Stimulated activated naive CD8-positive, alpha-beta T cell treated with anti-CD3 and anti-CD28 coated beads, Interleukin-15, amount 100 ng/mL, for 72 hours (primary cell): ENCODE results near the gene STAG3.
"Not testable (repeated sequence)": the region's sequence is repeated elsewhere in the genome, so short reads cannot be mapped to it uniquely, and the experiment has no call there.

ENCODE experiments used
- ATAC-seq: fragments of 150-1000 bp; cut with Tn5 transposase; 2 replicates; pipeline ENCODE4 v1.10.0; 2021; ENCODE audit warnings: mild to moderate bottlenecking, moderate library complexity
- DNase-seq, 2 donors: peaks; one replicate each; pipeline ENCODE4 v3.0.0; 2021 to 2022
- H3K27ac Mint-ChIP-seq, 2 donors: one replicate each; pipeline ENCODE4 v1.8.0; 2022; ENCODE audit warnings: mild to moderate bottlenecking in 2 of 2, mixed read lengths in 2 of 2, moderate library complexity in 2 of 2
- H3K27me3 Mint-ChIP-seq: one replicate; pipeline ENCODE4 v1.8.0; 2022; ENCODE audit warnings: mixed read lengths
- H3K4me1 Mint-ChIP-seq: one replicate; pipeline ENCODE4 v1.8.0; 2022; ENCODE audit warnings: mild to moderate bottlenecking, mixed read lengths
- H3K4me3 Mint-ChIP-seq, 2 donors: one replicate each; pipeline ENCODE4 v1.8.0; 2022; ENCODE audit warnings: mild to moderate bottlenecking in 2 of 2, mixed read lengths in 2 of 2, moderate library complexity in 1 of 2
- H3K9me3 Mint-ChIP-seq, 2 donors: one replicate each; pipeline ENCODE4 v1.8.0; 2022; ENCODE audit warnings: mixed read lengths in 2 of 2

The STAG3 gene

GRCh38 chr7:100239975-100240374, 62.3 kb downstream of the STAG3 start:
- DNase-seq, H3K4me3 Mint-ChIP-seq, H3K27me3 Mint-ChIP-seq, ATAC-seq, H3K9me3 Mint-ChIP-seq: not testable (repeated sequence)
- Mint-ChIP-seq H3K4me1 (peaks cover 50% of the 10 kb centered on the region), H3K27ac (peak overlapping the region in 1 of 2 donors; percentile 79)

- H3K27ac Mint-ChIP-seq = peak overlapping the region; percentile 84 to 96
- DNase-seq = peak; percentile 45 to 67
- H3K4me1 Mint-ChIP-seq = peaks cover 55% of the 10 kb centered on the region
- not testable (repeated sequence) for H3K9me3 Mint-ChIP-seq, H3K27me3 Mint-ChIP-seq
- peak overlapping the region; percentile 44 to 47 for H3K4me3 Mint-ChIP-seq
- peak; percentile 92 for ATAC-seq
These were observed 65.7 kb downstream of the STAG3 start for GRCh38 chr7:100243385-100243784.

- not testable (repeated sequence) for H3K9me3 Mint-ChIP-seq, ATAC-seq, H3K4me3 Mint-ChIP-seq, H3K27me3 Mint-ChIP-seq, DNase-seq
- peaks cover 52% of the 10 kb centered on the region for H3K4me1 Mint-ChIP-seq
- peak overlapping the region in 1 of 2 donors; percentile 79 for H3K27ac Mint-ChIP-seq
These were observed 67.4 kb downstream of the STAG3 start for GRCh38 chr7:100244988-100245605.

GRCh38 chr7:100246121-100246864, 68.6 kb downstream of the STAG3 start:
- H3K4me3 Mint-ChIP-seq, ATAC-seq, H3K27me3 Mint-ChIP-seq, DNase-seq, H3K9me3 Mint-ChIP-seq: not testable (repeated sequence)
- peaks cover 49% of the 10 kb centered on the region for H3K4me1 Mint-ChIP-seq
- H3K27ac Mint-ChIP-seq = peak overlapping the region; percentile 31 to 50

- not testable (repeated sequence) for H3K27me3 Mint-ChIP-seq, H3K9me3 Mint-ChIP-seq, DNase-seq, ATAC-seq, H3K4me3 Mint-ChIP-seq
- Mint-ChIP-seq H3K4me1 (peaks cover 49% of the 10 kb centered on the region), H3K27ac (peak overlapping the region in 1 of 2 donors; percentile 50)
These were observed 69.1 kb downstream of the STAG3 start for GRCh38 chr7:100246865-100247137.

GRCh38 chr7:100247152-100247757, 69.5 kb downstream of the STAG3 start:
- no peak for ATAC-seq
- peaks cover 46% of the 10 kb centered on the region for H3K4me1 Mint-ChIP-seq
- H3K27ac Mint-ChIP-seq = no peak overlapping the region
- H3K9me3 Mint-ChIP-seq = no peaks in the 10 kb centered on the region
- DNase-seq = no peak
- no peaks in the 10 kb centered on the region for H3K27me3 Mint-ChIP-seq
- H3K4me3 Mint-ChIP-seq = no peak overlapping the region

GRCh38 chr7:100248483-100248882, 70.8 kb downstream of the STAG3 start:
- Mint-ChIP-seq H3K4me1 (peaks cover 34% of the 10 kb centered on the region), H3K9me3 (no peaks in the 10 kb centered on the region), H3K27me3 (no peaks in the 10 kb centered on the region), H3K4me3 (no peak overlapping the region), H3K27ac (peak overlapping the region in 1 of 2 donors; percentile 44)
- ATAC-seq (no peak), DNase-seq (no peak)

- no peak for ATAC-seq
- Mint-ChIP-seq H3K27ac (no peak overlapping the region), H3K9me3 (no peaks in the 10 kb centered on the region), H3K27me3 (no peaks in the 10 kb centered on the region), H3K4me3 (no peak overlapping the region), H3K4me1 (no peaks in the 10 kb centered on the region)
- DNase-seq = no peak
These were observed 79.3 kb downstream of the STAG3 start for GRCh38 chr7:100257017-100257416.

- not testable (repeated sequence) for DNase-seq, H3K9me3 Mint-ChIP-seq, H3K27me3 Mint-ChIP-seq, ATAC-seq, H3K4me3 Mint-ChIP-seq, H3K4me1 Mint-ChIP-seq
- H3K27ac Mint-ChIP-seq = peak overlapping the region in 1 of 2 donors; percentile 89
These were observed 82.3 kb downstream of the STAG3 start for GRCh38 chr7:100259984-100260383.

GRCh38 chr7:100262896-100263295, 85.2 kb downstream of the STAG3 start:
- not testable (repeated sequence) for H3K4me3 Mint-ChIP-seq, ATAC-seq, H3K9me3 Mint-ChIP-seq, H3K4me1 Mint-ChIP-seq, DNase-seq, H3K27me3 Mint-ChIP-seq, H3K27ac Mint-ChIP-seq
